Breast epithelium (tissue), 4 donors: ENCODE data around the gene DPP7. TPM values are rescaled to one million over a fixed set of nuclear protein-coding genes. Genes with fewer than 3 reads are reported as not detected.
A peak's percentile ranks its signal among the peaks of the same experiment; 100 is the strongest.

Experiments
- DNase-seq, 2 donors: peaks; one replicate each; pipeline ENCODE4 v3.0.0-alpha.2; 2019; ENCODE audit warnings: low spot score in 2 of 2
- H3K27ac ChIP-seq, 2 donors: fragments of 200-600 bp; sonication (generic) in 1 of 2; one replicate each; pipeline ENCODE4 v1.5.1; 2016 to 2019; ENCODE audit warnings: mild to moderate bottlenecking in 1 of 2
- H3K27me3 ChIP-seq, 2 donors: fragments of 200-600 bp; sonication (generic) in 1 of 2; one replicate each; pipeline versions ENCODE4 v1.5.1 to v1.6.0; 2017 to 2019; ENCODE audit warnings: control low read depth in 1 of 2, mild to moderate bottlenecking in 1 of 2
- H3K36me3 ChIP-seq: fragments of 200-600 bp; one replicate; pipeline ENCODE4 v1.5.1; 2019
- H3K4me1 ChIP-seq, 2 donors: fragments of 200-600 bp; sonication (generic); one replicate each; pipeline ENCODE4 v1.5.1; 2016 to 2019; ENCODE audit warnings: control low read depth in 1 of 2
- H3K4me3 ChIP-seq, 3 donors: fragments of 200-600 bp; sonication (generic); 1 replicate in 2 of 3; 2 replicates in 1 of 3; pipeline ENCODE4 v1.5.1; 2016 to 2019; ENCODE audit warnings: mild to moderate bottlenecking in 3 of 3, moderate library complexity in 2 of 3
- H3K9me3 ChIP-seq, 2 donors: fragments of 200-600 bp; sonication (generic) in 1 of 2; one replicate each; pipeline ENCODE4 v1.5.1; 2016 to 2019; ENCODE audit warnings: control low read depth in 1 of 2
- CTCF ChIP-seq, 3 donors: fragments of 450-650 bp; IDR thresholded peaks; one replicate each; pipeline ENCODE4 v1.5.1; 2016 to 2017; ENCODE audit warnings: antibody characterized with exemption in 3 of 3, mild to moderate bottlenecking in 3 of 3, moderate library complexity in 3 of 3
- POLR2A ChIP-seq: fragments of 450-650 bp; IDR thresholded peaks from one replicate; pipeline ENCODE4 v1.6.1; 2016; ENCODE audit warnings: antibody characterized with exemption, mild to moderate bottlenecking, moderate library complexity
- POLR2AphosphoS5 ChIP-seq, 3 donors: sonication (generic); formaldehyde crosslinking; IDR thresholded peaks; one replicate each; pipeline ENCODE4 v1.6.1; 2017; ENCODE audit warnings: antibody characterized with exemption in 3 of 3
- intact Hi-C: fragments of 100-400 bp; cut with DNase I; formaldehyde crosslinking; loops from one replicate; pipeline ENCODE4 v1.15.1; 2023; ENCODE audit warnings: low total_unique reads
- total RNA-seq, 3 donors: library from RNA; depleted of rRNA; stranded (reverse); fragments of >200 nt; gene quantifications; one replicate each; pipeline ENCODE4 v1.1.0, GENCODE V29; 2016

The DPP7 gene
- total RNA-seq, 3 donors from 2014 or later, result 115 to 137 (median 132) TPM

GRCh38 chr9:137070201-137070905 is 44.2 kb downstream of the DPP7 start, which contains the start of gene SAPCD2:
Gene SAPCD2 (minus strand): TSS chr9:137070557. CDS start chr9:137070460, 97 bp downstream.
- DNase-seq, result peak; percentile 85 to 89
- Histone ChIP-seq H3K4me3 (peak within 1 kb of the TSS; percentile 24 to 74 (median 55)), H3K27ac (peak within 1 kb of the TSS; percentile 82 to 91), H3K36me3 (no peaks in the 10 kb centered on the region), H3K27me3 (peaks cover 0 to 4% of the 10 kb centered on the region in 2 donors), H3K4me1 (peaks cover 6 to 7% of the 10 kb centered on the region in 2 donors), H3K9me3 (no peaks in the 10 kb centered on the region)
- intact Hi-C loops, result no loop called here
- TF ChIP-seq CTCF (IDR thresholded peaks at IDR 0.05) (no peak), POLR2AphosphoS5 (IDR thresholded peaks at IDR 0.05) (no peak), POLR2A (no peak)

- peak overlapping the region in 2 of 3 donors; percentile 55 to 74 for H3K4me3 ChIP-seq
- TF ChIP-seq CTCF (IDR thresholded peaks at IDR 0.05) (no peak), POLR2A (no peak), POLR2AphosphoS5 (IDR thresholded peaks at IDR 0.05) (no peak)
These were observed 44.9 kb downstream of the DPP7 start for GRCh38 chr9:137069508-137070091.

GRCh38 chr9:137068539-137069507 is 45.7 kb downstream of the DPP7 start:
- DNase-seq, result no peak
- TF ChIP-seq POLR2A (no peak), POLR2AphosphoS5 (IDR thresholded peaks at IDR 0.05) (no peak), CTCF (IDR thresholded peaks at IDR 0.05) (no peak)
- Histone ChIP-seq H3K4me1 (peaks cover 6 to 7% of the 10 kb centered on the region in 2 donors), H3K27me3 (peaks cover 0 to 4% of the 10 kb centered on the region in 2 donors), H3K9me3 (no peaks in the 10 kb centered on the region), H3K36me3 (no peaks in the 10 kb centered on the region), H3K27ac (no peak overlapping the region), H3K4me3 (peak overlapping the region in 1 of 3 donors; percentile 74)
- intact Hi-C loops, result no loop called here

More at GRCh38 chr9:137069508-137070091, 44.9 kb downstream of the DPP7 start:
- H3K9me3 ChIP-seq, result no peaks in the 10 kb centered on the region
- intact Hi-C loops, result no loop called here
- H3K27ac ChIP-seq, result no peak overlapping the region
- H3K27me3 ChIP-seq, result peaks cover 0 to 4% of the 10 kb centered on the region in 2 donors
- no peak for DNase-seq
- peaks cover 6 to 7% of the 10 kb centered on the region in 2 donors for H3K4me1 ChIP-seq
- H3K36me3 ChIP-seq, result no peaks in the 10 kb centered on the region

- intact Hi-C loops, result no loop called here
- peaks cover 0 to 4% of the 10 kb centered on the region in 2 donors for H3K27me3 ChIP-seq
- TF ChIP-seq POLR2A, result no peak
- TF ChIP-seq POLR2AphosphoS5 (IDR thresholded peaks at IDR 0.05), result peak in 1 of 3 donors; percentile 15
- TF ChIP-seq CTCF (IDR thresholded peaks at IDR 0.05), result peak; percentile 68 to 87 (median 79)
These were observed 46.5 kb downstream of the DPP7 start for GRCh38 chr9:137067860-137068538.

More at GRCh38 chr9:137067860-137068538, 46.5 kb downstream of the DPP7 start:
- no peaks in the 10 kb centered on the region for H3K9me3 ChIP-seq
- no peak overlapping the region for H3K27ac ChIP-seq
- no peaks in the 10 kb centered on the region for H3K36me3 ChIP-seq
- peak; percentile 82 to 87 for DNase-seq
- no peak overlapping the region for H3K4me3 ChIP-seq
- peaks cover 7% of the 10 kb centered on the region in 2 donors for H3K4me1 ChIP-seq
